GM19438 (cell line): Measurements from ENCODE around the gene MYPN.
A peak's percentile ranks its signal among the peaks of the same experiment; 100 is the strongest.
"Not testable (repeated sequence)": the region's sequence is repeated elsewhere in the genome, so short reads cannot be mapped to it uniquely, and the experiment has no call there.

ENCODE experiments used
- ATAC-seq: cut with Tn5 transposase; IDR thresholded peaks from one replicate; pipeline ENCODE4 v1.9.1; 2021; ENCODE audit warnings: low read depth; ENCODE audit not compliant: unreplicated experiment

The MYPN gene

GRCh38 chr10:68109331-68109730 is at the start of gene MYPN:
MYPN (plus strand) TSS chr10:68109488; CDS start chr10:68121439, 11,951 bp downstream.
- ATAC-seq, result no peak

- no peak for ATAC-seq
These were observed 42.3 kb upstream of the MYPN start for GRCh38 chr10:68067029-68067428.

GRCh38 chr10:68067508-68067907 is 41.8 kb upstream of the MYPN start:
- ATAC-seq, result no peak

DNA sequence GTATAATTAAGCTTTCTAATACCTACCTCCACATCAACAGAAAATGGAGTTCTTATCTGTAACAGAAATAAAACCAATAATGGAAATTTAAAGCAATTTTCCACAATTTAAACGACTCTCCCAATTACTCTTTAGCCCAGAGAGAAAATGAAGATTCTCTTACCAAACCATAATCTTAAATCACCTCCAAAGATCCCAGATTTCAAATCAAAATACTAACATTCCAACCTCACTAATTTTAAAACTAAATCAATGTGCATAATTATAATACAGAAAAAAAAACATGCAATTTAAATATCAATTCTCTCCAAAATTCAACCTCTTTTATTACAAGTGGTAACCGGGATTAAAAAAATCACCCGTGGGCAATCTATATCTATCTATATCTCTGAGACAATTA is 35.7 kb upstream of the MYPN start:
- no peak for ATAC-seq

GRCh38 chr10:68074031-68074774 is 35.1 kb upstream of the MYPN start:
- ATAC-seq, result no peak

GRCh38 chr10:68074775-68075549 is 34.3 kb upstream of the MYPN start, which contains the start of gene HERC4:
HERC4 (minus strand) TSS chr10:68075283; CDS start chr10:68073108, 2,175 bp downstream.
- peak; percentile 90 for ATAC-seq

- no peak for ATAC-seq
These were observed 33.7 kb upstream of the MYPN start for GRCh38 chr10:68075550-68076004.

GRCh38 chr10:68076081-68076480 is 33.2 kb upstream of the MYPN start:
- ATAC-seq, result not testable (repeated sequence)

DNA sequence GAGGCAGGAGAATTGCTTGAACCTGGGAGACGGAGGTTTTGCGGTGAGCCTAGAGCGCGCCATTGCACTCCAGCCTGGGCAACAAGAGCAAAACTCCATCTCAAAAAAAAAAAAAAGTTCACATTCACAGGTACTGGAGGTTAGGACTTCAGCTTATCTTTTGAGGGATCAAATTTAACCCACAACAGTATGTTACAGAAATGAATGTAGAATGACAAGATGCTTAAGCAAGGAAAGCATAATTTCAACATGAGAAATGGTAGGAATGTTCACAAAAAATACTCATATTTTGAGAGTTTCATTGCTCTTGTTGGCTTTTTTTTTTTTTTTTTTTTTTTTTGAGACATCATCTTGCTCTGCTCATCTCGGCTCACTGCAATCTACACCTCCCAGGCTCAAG is 32.3 kb upstream of the MYPN start:
- ATAC-seq, result no peak

DNA sequence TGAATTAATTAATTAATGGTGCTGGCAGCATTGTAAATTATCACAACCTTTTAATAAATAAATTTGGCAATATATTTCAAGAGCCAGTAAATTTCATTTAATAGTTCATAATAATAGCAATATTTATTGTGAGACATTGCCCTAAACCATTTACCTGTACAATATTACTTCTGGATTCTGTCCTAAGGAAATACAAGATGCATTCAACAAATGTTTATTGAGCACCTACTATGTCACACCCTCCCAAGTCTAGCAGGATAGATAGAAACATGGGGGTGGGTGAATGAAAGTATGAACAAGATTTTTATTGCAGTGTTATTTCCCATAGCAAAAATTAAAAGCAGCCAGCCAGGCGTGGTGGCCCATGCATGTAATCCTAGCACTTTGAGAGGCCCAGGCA is 29.9 kb upstream of the MYPN start:
- ATAC-seq, result no peak

DNA sequence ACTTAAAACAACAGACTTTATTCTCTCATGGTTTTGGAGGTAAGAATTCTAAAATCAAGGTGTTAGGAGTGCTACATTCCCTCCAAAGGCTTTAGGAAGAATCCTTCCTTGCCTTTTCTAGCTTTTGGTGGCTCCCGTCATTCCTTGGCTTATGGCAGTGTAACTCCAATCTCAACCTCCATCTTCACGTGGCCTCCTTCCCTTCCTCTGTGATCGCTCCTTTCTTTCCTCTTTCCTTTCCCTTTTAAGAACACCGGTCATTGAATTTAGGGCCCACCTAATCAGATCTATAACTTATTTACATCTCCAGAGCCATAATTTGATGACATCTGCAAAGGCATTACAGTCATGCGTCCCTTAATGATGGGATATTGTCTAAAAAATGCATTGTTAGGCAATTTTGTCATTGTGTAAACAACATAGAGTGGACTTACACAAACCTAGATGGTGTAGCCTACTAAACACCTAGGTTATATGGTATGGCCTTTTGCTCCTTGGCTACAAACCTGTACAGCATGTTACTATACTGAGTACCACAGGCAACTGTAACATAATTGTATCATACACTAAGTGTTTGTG is 28.3 kb upstream of the MYPN start:
- ATAC-seq, result no peak

DNA sequence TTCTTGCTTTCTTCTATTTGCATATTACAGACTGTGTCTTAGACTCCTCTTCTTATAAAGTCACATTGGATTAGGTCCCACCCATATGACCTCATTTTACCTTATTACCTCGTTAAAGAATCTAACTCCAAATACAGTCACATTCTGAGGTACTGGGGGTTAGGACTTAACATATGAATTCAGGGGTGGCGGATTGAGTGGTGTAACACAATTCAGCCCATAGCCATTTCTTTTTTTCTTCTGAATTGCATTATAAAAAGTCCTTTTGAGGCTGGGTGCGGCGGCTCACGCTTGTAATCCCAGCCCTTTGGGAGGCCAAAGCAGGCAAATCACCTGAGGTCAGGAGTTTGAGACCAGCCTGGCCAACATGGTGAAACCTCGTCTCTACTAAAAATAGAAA is 27.4 kb upstream of the MYPN start:
- ATAC-seq, result no peak

GRCh38 chr10:68082872-68083271 is 26.4 kb upstream of the MYPN start:
- no peak for ATAC-seq

DNA sequence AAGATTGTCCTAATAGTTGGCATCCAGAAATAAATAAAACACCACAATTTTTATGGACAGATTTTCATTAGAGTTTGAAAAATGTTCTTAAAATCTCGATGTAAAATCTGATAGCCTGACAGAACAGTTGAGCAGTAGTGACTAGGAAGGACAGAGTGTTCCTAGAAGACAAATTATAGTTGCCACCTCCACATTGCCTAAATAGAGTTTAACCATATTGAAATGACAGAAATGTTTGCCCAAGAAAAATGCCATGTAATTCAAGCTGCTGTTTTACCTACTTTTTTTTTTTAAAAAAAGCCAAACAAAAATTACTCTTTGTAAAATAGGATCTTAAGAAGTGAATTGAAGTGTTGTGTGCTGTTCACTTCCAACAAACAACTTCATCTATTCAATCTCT is 25.3 kb upstream of the MYPN start:
- ATAC-seq, result no peak

- no peak for ATAC-seq
These were observed 24.8 kb upstream of the MYPN start for GRCh38 chr10:68084469-68084868.

DNA sequence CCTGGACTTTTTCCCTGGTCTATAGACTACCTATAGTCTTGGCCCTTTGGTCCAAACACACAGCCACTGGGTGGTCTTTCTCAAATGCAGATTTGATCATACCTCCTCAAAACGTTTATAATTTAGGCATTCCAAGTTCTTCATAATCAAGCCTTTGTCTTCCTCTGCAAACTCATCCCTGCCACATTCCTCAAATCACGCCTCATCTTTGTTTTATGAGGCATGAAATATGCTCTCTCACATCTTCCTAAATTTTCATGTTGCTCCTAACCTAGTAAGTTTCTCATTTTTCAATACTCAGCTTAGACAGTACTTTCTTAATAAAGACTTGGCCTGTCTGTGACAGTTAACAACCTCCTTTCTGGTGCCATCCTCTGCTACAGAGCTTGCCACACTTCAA is 23.3 kb upstream of the MYPN start:
- no peak for ATAC-seq

- no peak for ATAC-seq
These were observed 22.2 kb upstream of the MYPN start for GRCh38 chr10:68086910-68087684.

DNA sequence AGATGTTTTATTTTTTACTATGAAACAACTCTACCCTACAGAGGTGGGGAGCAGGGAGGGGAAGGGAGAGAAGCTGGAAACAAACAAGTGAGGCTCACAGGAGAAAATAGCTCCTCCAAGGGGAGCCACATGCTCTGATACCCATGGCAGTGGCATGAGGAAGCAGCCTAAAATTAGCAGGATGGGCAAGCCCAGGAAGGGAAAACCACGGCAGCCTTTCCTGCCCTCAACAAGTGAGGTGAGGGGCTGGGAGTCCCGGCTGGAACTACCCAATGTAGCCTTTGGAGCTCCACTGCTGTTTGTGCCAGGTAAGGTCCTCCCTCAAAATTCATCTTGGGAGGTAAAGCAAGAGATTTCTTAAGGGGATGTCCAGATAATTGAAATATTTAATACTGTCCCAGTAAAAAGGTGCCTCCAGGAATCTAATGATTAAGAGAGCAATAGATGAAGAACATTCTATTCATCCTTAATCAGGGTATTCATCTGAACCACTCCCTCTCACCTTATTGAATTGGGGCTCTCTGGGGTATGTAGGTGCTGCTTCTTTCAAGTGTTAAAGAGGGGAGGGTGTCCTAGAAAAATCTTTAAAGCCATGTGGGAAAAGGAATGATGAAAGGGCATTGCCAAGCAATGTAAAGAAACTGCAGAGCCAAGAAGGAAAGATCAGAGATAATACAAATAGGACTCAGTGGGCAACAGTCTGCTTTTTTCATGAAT is 21.4 kb upstream of the MYPN start:
- no peak for ATAC-seq

DNA sequence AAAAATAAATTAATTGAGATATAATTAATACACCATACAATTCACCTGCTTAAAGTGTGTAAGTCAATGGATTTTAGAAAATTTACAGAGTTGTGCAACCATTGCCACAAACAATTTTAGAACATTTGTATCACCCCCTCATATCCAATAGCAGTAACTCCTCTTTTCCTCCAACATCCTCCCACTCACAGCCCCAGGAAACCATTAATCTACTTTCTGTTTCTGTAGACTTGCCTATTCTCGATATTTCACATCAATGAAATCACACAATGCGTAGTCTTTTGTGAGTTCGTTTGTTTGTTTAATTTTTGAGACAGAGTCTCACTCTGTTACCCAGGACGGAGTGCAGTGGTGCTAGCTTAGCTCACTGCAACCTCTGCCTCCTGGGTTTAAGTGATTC is 20.5 kb upstream of the MYPN start:
- ATAC-seq, result peak; percentile 80

DNA sequence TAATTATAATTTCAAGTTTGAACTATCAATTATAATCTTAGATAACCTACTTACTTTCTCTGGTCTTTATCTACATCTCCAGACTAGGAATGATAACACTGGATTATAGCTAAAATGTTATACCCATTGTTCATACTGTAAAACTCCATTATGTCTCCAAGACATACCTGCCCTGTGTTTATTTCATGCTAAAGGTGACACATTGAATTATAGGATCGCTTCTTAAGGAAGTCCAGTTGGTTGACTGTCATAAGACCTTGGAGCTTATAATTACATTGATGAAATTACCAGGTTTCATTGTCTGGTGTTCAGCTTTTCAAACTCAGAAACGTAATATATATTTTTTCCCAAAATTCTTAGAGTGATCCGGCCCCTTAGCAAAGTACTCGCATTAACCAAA is 18.7 kb upstream of the MYPN start:
- ATAC-seq, result no peak
